Endometrium (tissue), 2 donors: ENCODE results near the gene POU5F2.

Experiments
- FAIRE-seq: peaks from 2 replicates; lab custom pipeline; 2012; peaks lifted over from hg19 to GRCh38; lab: Jason Lieb, UNC
- donor health status: control.
- donor health status: control.

Gene POU5F2

DNA sequence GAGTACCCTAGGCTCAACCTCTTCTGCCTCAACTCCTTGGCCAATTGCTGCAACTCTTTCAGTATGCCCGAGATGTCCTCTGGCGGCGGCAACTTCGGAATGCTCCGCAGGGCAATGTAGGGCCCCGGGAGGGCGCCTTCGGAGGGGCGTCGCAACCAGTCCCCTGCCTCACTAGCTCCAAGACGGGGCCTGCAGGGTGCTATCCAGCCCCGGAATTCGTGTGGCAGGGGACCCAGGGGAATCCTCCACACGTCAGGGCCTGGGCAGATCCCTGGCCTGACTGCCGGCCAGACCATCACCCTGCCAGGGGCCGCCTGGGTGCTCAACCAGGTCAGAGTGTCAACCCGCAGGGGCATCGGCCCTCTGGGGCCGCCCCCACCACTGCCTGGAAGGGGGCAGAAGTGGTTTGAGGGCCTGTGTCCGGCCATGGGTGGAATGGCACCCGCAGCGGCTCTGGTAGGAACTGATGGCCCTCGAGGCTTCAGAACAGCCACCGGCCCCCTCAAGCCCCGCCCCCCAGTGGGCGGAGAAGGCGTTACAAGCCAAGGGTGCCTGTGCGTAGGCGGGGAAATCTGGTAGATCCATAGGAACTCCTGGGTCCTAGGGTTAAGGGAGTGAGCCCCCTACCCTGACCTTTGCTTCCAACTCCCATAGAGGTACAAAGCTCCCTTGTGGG is at the start of gene POU5F2:
POU5F2 (minus strand) TSS at position 465 of the 676 bp plus-strand sequence; CDS start at position 428, 37 bp downstream.
- no peak for FAIRE-seq

GRCh38 chr5:93790401-93790800 is 49.0 kb upstream of the POU5F2 start:
- FAIRE-seq = no peak

GRCh38 chr5:93789173-93790067 is 48.0 kb upstream of the POU5F2 start:
- FAIRE-seq = peak; percentile 53

GRCh38 chr5:93787598-93787997 is 46.2 kb upstream of the POU5F2 start:
- FAIRE-seq = no peak

GRCh38 chr5:93785475-93785874 is 44.1 kb upstream of the POU5F2 start:
- FAIRE-seq = no peak

DNA sequence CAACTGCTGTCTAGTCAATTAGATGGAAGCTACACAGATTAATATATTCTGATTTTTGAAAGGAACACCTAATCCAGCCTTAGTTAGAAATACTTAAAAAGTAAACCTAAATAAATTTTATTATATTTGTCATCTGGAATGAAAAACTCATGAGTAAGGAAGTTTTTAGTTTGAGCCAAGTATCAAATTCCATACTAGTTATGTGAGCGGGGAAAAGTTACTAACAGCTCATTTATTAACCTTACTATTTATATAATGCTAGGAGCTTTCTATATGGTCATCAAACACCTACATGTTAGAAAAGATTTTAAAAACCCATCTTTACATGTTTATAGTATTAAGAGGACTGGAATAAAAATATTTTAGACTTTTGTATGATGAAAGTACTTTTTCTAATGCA is 41.6 kb upstream of the POU5F2 start:
- FAIRE-seq = no peak

GRCh38 chr5:93777620-93778019 is 36.2 kb upstream of the POU5F2 start:
- FAIRE-seq = no peak

- FAIRE-seq = no peak
These were observed 15.0 kb upstream of the POU5F2 start for GRCh38 chr5:93756372-93756771.

DNA sequence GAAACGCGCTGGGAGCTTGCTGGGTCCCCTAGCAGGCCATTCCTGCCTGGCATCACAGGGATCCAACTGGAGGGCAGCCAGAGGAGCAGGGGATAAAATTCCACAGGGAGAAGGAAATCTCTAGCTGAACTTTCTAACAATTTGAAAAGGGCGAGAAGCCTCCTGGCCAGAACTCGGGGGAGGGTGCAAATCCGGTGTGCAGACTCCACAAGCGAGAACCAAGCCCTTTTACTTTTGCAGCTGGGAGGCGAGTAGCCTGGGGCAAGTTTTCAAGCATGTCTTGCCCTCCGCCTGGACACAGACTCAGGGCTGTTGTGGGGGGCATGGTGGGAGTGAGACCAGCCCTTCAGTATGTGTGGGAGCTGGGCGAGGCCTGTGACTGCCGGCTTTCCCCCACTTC is 14.3 kb upstream of the POU5F2 start:
- no peak for FAIRE-seq

- no peak for FAIRE-seq
These were observed 7.5 kb upstream of the POU5F2 start for GRCh38 chr5:93748875-93749397.

DNA sequence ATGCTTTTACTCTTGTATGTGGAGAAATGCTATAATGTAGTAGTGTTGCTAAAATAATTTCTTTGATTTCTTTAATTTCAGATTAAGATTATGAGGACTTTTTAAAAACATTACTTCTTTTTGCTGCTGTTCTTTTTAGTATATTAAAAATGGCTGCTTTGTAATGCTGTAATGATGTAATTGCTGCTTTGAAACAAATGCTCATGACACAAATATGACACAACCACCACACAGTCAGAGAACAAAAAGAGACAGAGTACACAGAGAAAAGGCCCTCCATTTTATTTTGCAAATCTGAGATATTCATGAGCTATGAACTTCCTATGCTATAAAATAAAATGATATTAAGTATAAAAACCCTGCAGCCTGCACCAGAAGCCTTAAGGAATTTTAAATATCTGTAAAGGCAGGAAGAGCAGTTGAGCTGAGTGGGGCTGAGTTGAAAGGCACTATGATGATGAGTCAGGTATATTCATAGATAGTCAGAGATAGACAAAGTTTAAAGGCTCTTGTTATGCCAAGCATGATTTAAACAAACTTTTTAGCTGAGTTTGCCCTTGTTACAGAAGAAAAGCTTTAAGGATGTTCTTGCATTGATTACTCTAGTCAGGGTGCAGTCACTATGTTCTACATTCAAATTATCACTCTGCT is 5.1 kb upstream of the POU5F2 start:
- FAIRE-seq = no peak

- no peak for FAIRE-seq
These were observed 5.1 kb downstream of the POU5F2 start for GRCh38 chr5:93736284-93736683.

GRCh38 chr5:93735378-93735777 is 6.0 kb downstream of the POU5F2 start:
- FAIRE-seq = no peak

DNA sequence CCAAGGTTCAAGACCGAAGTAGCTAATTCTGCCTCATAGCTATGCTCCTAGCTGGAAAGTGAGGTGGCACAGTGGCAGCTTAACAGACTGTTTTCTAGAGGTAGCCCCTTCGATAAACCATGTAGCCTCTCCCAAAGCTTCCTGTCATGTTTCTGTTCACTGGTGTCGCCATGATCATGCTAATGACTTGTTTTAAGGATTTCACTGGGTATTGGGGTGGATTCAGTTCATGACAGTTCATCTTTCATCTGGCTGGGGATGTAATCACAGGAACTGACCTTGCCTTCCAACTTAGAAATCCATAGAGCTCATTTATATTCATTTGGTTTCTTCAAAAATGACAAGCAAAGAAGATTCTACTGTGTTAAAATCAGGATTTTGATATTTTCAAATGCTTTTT is 9.4 kb downstream of the POU5F2 start:
- no peak for FAIRE-seq

DNA sequence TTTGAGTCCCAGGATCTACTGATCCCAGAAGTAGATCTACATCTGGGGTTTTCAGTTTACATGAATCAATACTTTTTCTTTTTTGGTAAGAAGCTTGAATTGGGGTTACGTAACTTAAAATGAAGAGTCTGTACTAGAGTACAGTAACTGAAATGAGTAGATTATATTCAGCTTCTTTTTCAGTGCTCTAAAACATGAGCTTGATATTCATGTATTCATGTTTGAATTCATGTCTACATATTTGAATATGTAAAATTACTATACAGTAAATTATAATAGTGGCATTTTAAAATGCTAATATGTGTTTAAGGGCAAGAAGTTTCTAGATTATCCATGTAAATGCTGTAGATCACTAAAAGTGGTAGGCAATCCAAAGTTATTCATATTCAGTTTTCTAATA is 14.8 kb downstream of the POU5F2 start:
- FAIRE-seq = no peak

GRCh38 chr5:93724791-93725190 is 16.6 kb downstream of the POU5F2 start:
- FAIRE-seq = no peak

DNA sequence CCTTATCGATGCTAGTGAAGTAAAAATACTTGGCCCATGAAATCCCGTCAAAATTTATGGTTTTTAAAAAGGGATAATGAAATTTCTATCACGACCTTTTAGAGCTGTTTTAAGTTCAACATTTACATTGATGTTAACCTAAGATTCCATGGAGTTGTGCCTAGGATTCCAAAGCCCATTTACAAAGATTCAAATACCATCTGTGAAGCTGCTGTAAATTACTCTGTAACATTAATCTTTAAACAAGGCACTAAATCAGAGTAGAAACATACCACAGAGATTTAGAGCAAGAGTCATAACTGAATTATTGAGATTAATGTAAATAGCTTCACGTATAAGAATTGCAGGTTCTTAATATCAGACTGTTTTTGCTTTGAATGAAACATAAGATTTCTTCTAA is 17.7 kb downstream of the POU5F2 start:
- FAIRE-seq = no peak

- no peak for FAIRE-seq
These were observed 18.4 kb downstream of the POU5F2 start for GRCh38 chr5:93723005-93723404.

DNA sequence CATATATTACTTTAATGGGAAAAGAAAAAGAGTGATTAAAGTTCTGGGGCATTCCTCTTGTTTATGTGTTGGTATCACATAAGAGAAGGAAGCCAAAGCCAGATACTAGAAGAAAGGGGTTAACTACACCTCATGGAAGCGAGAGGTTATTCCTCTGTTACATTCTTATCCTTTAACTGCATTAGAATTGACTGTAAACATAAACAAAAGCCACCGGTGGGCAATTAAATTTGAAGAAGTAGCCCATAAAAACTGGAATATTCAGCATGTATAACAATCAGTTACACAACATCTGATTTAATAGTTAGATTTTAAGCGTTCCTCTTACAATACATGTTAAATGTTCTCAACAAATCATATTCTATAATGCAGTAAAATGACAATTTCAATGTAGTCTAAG is 18.8 kb downstream of the POU5F2 start:
- FAIRE-seq = no peak

DNA sequence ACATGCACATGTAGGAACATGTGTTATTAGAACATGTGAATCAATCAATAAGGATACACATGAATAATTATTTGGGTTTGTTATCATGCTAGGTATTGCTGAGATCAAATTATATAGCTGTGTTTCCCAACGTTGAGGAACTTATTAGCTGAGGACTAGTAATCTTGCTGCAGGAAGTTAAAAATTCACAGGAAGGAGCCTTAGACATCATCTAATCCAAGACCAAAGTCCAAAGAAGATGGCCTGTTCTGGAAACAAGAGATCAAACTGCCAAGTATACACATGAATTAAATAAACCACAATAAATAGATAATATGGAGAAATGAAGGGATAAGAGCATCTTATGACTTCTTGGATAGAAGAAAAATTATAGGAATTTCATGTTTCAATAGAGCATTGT is 19.9 kb downstream of the POU5F2 start:
- no peak for FAIRE-seq

DNA sequence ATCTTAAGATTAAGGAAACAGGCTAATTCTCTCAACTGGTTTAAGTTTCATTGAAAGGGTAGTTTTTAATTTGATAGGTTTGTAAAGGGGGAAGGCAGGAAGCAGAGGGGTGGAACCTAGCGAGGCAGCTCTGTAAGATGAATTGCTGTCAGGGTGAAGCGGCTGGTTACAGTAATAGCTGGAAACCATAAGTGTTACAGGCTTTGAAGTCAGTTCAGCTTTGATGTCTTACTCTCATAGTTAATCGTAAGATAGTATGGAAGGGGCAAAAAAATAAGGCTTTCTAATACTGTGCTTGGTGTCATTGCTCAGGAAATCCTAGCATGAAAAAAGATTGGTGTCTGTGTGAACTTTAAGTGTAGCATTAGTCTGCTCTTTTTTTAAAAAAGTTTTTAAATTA is 20.3 kb downstream of the POU5F2 start:
- no peak for FAIRE-seq

DNA sequence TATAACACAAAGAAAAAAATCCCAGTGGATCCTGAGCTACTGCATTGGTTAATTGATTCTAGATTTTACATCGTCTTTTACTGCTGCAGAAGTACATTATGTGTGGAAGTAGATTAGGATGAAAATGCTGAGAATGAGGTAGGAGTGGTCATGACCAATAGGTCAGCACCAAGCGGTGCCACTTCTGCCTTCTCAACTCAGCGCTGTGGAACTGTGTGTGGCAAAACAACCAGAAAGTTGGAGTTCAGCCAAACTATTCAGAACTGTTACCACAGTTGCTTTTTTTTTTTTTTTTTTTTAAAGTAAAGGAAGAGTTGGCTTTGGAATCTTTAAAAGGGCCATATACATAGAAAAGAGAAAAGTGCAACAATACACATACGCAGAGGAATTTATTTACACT is 24.2 kb downstream of the POU5F2 start:
- FAIRE-seq = no peak

DNA sequence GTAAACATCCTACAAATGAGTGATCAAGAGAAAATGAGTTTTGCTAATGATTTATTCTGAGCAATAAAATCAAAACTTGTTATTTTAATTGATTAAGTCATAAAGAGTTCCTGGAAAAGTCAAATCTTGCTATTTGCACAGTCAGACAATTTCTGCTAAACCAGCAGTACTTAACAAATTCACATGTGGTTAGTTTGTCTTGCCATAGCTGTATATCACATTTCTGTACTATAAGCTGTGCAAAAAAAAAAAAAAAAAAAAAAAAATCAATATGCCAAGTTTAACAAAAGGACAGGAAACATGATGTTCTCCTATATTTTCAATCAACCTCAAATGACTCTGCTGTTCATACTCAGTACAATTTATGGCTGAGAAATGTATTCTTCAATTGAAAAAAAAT is 24.9 kb downstream of the POU5F2 start:
- peak; percentile 18 for FAIRE-seq
